ENCODE measurements around the gene ATP5IF1. TPM values are rescaled to one million over a fixed set of nuclear protein-coding genes. Genes with fewer than 3 reads are reported as not detected.

The ATP5IF1 gene
- total RNA-seq, 2 donors from 2014 or later = 90.2 to 133 TPM

DNA sequence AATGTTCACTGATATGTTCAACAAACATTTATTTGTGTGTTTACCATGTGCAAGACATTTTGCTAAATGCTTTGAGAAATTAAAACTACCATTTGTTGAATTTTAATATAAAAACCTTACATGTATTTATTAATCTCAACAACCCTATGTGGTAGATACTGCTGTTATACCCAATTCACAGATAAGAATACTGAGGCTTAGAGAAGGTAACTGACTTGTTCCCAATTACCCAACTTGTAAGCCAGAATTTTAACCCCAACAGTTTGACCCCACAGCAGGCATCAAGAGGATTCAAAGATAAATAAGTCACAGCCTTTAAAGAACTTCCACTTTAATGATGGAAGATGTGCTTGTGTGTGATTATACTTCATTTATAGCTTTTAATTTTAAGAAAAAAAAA, 6.8 kb upstream of the ATP5IF1 start:
- Histone ChIP-seq H3K36me3 (peaks cover 32% of the 10 kb centered on the region), H3K27ac (no peak overlapping the region), H3K4me3 (no peak overlapping the region), H3K9me3 (no peaks in the 10 kb centered on the region), H3K27me3 (replicated peaks; ENCODE audit: insufficient read depth) (no peaks in the 10 kb centered on the region), H3K4me1 (ENCODE audit: control insufficient read depth in 1 of 2, low read depth in 2 of 2) (peaks cover 14 to 26% of the 10 kb centered on the region in 2 donors)
- DNase-seq (ENCODE audit: low spot score) (no peak), ATAC-seq (ENCODE audit: insufficient number of reproducible peaks, low FRiP score, low read depth) (no peak)
- no peak for TF ChIP-seq CTCF (IDR thresholded peaks at IDR 0.05)

GRCh38 chr1:28229996-28230395, 5.9 kb upstream of the ATP5IF1 start:
- peaks cover 27% of the 10 kb centered on the region for H3K36me3 ChIP-seq
- no peaks in the 10 kb centered on the region for H3K9me3 ChIP-seq
- ATAC-seq (ENCODE audit: insufficient number of reproducible peaks, low FRiP score, low read depth) (no peak), DNase-seq (ENCODE audit: low spot score) (no peak)
- H3K4me3 ChIP-seq = no peak overlapping the region
- H3K27ac ChIP-seq = no peak overlapping the region
- H3K4me1 ChIP-seq (ENCODE audit: control insufficient read depth in 1 of 2, low read depth in 2 of 2) = peaks cover 15 to 28% of the 10 kb centered on the region in 2 donors
- TF ChIP-seq CTCF (IDR thresholded peaks at IDR 0.05) = no peak
- H3K27me3 ChIP-seq (replicated peaks; ENCODE audit: insufficient read depth) = no peaks in the 10 kb centered on the region

DNA sequence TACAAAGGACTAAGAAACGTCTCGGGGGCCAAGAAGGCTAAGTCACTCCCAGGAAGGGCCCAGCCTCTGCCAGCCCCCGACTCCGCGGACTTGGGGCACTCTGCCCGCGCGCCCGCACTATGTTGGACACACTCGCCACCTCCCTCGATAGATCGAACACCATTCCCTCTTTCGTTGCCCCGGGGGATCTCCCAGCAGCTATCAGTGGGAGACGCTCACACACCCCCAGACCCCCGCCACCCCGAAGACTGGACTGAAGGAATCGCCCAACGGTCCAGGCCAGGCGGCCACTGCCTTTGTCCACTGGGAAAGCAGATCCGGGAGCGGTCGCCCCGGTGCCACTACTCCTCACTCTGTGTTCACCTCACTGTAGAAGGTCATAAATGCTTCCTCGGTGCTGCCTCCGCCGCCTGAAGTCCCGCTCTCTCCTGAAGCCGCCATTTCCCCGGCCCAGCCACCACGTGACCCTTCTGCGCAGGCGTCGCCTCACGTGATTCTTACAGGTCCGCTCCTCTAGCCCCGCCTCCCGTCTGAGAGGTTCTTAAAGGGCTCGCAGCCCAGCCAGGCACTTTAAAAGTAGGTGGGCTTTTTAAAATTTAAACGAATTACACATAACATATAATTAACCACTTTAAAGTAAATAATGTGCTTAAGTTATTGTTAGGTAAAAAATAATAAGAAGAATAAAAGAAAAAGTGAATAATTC, 3.2 kb upstream of the ATP5IF1 start, which contains the start of gene DNAJC8:
TSS of gene DNAJC8 (minus strand) at position 472 of the 706 bp plus-strand sequence. CDS start at position 441, 31 bp downstream.
- H3K27ac ChIP-seq = peak within 1 kb of the TSS; percentile 59 to 73
- H3K4me1 ChIP-seq (ENCODE audit: control insufficient read depth in 1 of 2, low read depth in 2 of 2) = peaks cover 29 to 46% of the 10 kb centered on the region in 2 donors
- TF ChIP-seq CTCF (IDR thresholded peaks at IDR 0.05) = no peak
- H3K36me3 ChIP-seq = peaks cover 9% of the 10 kb centered on the region
- DNase-seq (ENCODE audit: low spot score) (peak; percentile 98), ATAC-seq (ENCODE audit: insufficient number of reproducible peaks, low FRiP score, low read depth) (peak; percentile 67)
- H3K9me3 ChIP-seq = no peaks in the 10 kb centered on the region
- no peaks in the 10 kb centered on the region for H3K27me3 ChIP-seq (replicated peaks; ENCODE audit: insufficient read depth)
- peak within 1 kb of the TSS; percentile 98 for H3K4me3 ChIP-seq

- H3K4me1 ChIP-seq (ENCODE audit: control insufficient read depth in 1 of 2, low read depth in 2 of 2) = peaks cover 29 to 47% of the 10 kb centered on the region in 2 donors
- H3K27ac ChIP-seq = peak overlapping the region in 1 of 2 donors; percentile 73
- no peaks in the 10 kb centered on the region for H3K27me3 ChIP-seq (replicated peaks; ENCODE audit: insufficient read depth)
- ATAC-seq (ENCODE audit: insufficient number of reproducible peaks, low FRiP score, low read depth) (no peak), DNase-seq (ENCODE audit: low spot score) (no peak)
- peaks cover 8% of the 10 kb centered on the region for H3K36me3 ChIP-seq
- no peaks in the 10 kb centered on the region for H3K9me3 ChIP-seq
- peak overlapping the region; percentile 98 for H3K4me3 ChIP-seq
- no peak for TF ChIP-seq CTCF (IDR thresholded peaks at IDR 0.05)
These were observed 2.7 kb upstream of the ATP5IF1 start for GRCh38 chr1:28233264-28233606.

DNA sequence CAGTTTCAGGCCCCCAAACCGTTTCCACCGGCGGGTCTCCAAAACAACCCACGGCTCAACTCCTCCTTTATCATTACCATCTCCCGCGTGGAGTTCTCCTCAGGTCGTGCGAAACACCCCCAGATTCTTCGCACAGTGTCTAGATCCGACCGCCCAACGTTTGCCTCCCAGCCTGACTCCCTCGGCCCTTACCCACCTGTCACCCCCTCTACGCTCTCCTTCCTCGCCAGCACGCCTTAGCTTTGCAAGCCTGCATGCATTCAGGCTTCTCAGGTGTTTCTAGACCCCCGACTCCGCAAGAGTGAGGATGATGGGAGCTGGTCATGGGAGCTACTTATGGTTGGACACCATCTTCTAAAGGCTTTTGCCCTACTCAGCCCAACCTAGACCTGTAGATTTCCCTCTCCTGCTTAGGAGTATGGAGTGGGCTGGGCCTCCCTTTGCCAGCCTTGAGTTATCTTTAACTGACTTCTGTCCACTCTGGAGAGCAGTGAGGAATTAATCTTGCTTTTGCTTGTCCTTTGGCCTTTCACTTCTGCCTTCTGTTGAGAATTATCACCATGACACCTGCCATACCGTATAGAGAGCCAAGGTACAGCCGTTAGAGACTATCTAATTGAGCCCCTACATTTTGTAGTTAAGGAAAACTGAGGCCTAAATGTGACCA, 865 bp downstream of the ATP5IF1 start:
- peak overlapping the region; percentile 73 for H3K4me3 ChIP-seq
- DNase-seq (ENCODE audit: low spot score) (no peak), ATAC-seq (ENCODE audit: insufficient number of reproducible peaks, low FRiP score, low read depth) (no peak)
- H3K27me3 ChIP-seq (replicated peaks; ENCODE audit: insufficient read depth) = no peaks in the 10 kb centered on the region
- H3K4me1 ChIP-seq (ENCODE audit: control insufficient read depth in 1 of 2, low read depth in 2 of 2) = peaks cover 20 to 33% of the 10 kb centered on the region in 2 donors
- no peak for TF ChIP-seq CTCF (IDR thresholded peaks at IDR 0.05)
- no peaks in the 10 kb centered on the region for H3K36me3 ChIP-seq
- H3K27ac ChIP-seq = peak overlapping the region; percentile 75 to 90
- no peaks in the 10 kb centered on the region for H3K9me3 ChIP-seq
